Ammon's horn (tissue), 1 donor: ENCODE results near the gene MUCL3.
"Not testable (repeated sequence)": the region's sequence is repeated elsewhere in the genome, so short reads cannot be mapped to it uniquely, and the experiment has no call there.

Source experiments
- DNase-seq: peaks from one replicate; pipeline ENCODE4 v3.0.0-alpha.2; 2016; ENCODE audit warnings: low spot score

MUCL3 gene

DNA sequence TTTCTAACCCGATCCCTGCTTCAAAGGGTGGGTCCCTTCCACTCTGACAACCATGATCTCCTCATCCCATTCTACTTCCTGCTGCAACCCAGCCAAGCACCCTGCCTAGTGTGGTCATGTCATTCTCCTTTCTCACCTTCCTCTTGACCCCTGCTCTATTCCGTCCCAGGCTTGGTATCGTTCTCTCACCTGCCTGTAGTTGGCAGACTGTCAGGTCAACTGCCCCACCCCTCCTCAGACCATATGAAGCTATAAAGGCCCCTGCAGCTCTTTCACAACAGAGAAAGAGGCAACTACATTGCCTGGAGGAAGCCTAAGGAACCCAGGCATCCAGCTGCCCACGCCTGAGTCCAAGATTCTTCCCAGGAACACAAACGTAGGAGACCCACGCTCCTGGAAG is 42.7 kb downstream of the MUCL3 start, which contains the start of gene MUC21:
Gene MUC21, plus strand, starts transcription at position 280 of the 400 bp plus-strand sequence. CDS start 241 bp downstream, outside the sequence.
- DNase-seq: no peak

DNA sequence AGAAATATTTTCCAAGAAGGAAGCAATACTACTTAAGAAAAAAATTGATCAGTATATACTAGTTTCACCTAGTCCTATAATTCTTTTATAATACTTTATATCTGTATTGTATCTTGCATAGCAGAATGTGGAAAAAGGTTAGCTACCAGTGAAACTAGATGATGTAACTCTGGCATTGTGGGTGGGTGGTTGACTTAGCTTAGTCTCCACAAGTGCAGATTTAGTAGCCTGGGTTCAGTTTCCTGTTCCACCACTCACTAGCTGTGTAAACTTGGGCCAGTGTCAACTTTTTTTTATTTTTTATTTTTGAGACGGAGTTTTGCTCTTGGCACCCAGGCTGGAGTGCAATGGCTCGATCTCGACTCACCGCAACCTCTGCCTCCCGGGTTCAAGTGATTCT is 44.7 kb downstream of the MUCL3 start:
- no peak for DNase-seq

DNA sequence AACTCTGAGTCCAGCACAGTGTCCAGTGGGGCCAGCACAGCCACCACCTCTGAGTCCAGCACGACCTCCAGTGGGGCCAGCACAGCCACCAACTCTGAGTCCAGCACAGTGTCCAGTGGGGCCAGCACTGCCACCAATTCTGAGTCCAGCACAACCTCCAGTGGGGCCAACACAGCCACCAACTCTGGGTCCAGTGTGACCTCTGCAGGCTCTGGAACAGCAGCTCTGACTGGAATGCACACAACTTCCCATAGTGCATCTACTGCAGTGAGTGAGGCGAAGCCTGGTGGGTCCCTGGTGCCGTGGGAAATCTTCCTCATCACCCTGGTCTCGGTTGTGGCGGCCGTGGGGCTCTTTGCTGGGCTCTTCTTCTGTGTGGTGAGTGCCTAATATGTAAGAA is 46.5 kb downstream of the MUCL3 start:
- no peak for DNase-seq

DNA sequence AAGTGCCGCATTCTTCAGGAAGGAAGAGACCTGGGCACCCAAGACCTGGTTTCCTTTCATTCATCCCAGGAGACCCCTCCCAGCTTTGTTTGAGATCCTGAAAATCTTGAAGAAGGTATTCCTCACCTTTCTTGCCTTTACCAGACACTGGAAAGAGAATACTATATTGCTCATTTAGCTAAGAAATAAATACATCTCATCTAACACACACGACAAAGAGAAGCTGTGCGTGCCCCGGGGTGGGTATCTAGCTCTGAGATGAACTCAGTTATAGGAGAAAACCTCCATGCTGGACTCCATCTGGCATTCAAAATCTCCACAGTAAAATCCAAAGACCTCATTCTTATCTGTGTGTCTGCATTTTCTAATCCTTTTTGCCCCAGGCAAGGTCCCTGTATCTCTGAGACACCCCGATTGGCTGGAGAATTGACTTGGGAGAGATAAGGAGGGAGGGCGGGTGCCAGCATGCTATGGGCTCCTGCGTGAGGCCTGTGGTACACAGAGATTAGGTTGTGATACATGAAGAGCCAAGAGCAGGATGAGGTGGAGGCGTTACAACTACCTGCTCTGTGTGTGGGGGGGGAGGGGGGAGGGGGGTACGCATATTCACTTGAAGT is 47.5 kb downstream of the MUCL3 start:
- no peak for DNase-seq

DNA sequence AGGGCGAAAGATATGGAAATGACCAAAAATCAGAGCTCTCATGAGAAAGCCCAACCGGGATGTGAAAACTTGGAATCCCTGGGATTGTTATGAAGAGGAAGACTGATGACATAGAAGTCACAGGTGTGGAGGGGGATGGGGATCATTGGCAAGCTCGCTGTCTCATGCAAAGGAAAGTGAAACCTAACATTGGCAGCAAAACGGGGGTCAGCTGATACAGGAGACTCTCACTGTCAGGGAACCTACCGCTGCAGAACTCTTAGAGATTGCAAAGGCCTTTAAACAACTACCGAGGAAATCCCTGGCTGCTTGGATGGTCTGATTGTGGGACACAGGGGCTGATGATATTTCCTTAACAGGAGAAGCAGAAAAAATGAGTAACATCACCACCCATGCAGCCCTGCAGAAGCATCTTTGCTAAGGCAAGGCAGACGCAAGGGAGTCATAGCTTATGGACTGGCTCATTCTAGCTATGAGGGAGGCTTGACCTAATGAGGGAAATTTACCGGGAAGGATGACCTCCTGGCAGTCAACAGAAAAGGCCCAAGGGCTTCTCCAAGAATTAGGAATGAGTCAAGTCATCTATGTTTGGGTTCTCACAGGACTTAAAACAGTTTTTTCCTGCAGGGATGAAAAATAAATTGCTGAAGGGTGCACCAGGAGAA is 49.8 kb downstream of the MUCL3 start:
- no peak for DNase-seq

DNA sequence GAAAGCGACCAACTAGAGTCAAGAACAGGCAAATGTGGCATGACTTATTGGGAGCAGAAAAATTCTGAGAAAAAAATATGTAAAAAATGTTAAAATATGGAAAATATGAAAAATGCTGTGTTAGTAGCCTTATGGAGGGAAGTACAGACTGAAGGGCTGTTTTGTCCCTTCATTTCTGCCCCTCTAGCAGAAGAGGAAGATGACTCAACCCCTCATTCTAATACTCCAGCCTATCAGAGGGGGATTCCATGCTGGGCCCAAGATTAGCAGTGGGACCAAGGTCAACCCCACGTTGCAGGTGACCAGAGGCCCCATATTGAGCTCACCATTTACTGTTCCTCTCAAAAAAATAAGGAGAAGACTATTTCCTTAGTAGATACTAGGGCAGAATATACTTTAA is 51.1 kb downstream of the MUCL3 start:
- no peak for DNase-seq

DNA sequence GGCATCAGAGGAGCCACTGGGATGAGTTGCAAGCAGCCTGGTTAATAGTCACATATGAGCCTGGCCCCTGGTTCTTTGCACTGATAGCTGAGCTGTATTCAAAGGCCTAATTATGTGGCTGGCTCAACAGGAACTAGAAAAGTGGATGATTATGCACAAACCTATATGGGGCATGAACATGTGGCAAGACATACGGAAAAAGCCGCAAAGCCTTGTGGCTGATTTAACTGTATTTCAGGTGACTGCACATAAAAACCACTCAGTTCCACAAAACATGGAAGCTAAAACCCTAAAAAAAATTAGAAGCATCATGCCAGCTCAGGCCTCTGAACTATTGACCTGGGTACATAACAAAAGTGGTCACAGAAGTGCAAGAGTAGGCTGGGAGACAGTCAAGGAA is 56.5 kb downstream of the MUCL3 start:
- DNase-seq: no peak

DNA sequence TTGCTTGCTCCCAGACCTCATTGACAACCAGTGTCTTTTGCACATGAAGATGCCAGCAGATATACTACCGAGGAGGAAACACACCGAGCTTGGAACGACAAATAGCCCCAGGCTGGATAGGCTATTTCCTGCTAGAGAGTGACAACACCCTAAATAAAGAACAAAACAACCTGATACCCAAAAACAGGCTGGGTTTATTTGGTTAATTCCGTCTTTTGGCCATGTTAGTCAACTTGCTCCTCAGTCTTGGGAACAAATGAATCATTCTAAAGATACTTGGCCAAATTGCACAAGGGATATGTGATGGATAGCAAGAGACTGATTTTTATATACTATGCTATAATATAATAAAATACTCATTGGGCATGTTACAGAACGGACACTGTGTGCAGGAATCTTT is 58.0 kb downstream of the MUCL3 start:
- no peak for DNase-seq

DNA sequence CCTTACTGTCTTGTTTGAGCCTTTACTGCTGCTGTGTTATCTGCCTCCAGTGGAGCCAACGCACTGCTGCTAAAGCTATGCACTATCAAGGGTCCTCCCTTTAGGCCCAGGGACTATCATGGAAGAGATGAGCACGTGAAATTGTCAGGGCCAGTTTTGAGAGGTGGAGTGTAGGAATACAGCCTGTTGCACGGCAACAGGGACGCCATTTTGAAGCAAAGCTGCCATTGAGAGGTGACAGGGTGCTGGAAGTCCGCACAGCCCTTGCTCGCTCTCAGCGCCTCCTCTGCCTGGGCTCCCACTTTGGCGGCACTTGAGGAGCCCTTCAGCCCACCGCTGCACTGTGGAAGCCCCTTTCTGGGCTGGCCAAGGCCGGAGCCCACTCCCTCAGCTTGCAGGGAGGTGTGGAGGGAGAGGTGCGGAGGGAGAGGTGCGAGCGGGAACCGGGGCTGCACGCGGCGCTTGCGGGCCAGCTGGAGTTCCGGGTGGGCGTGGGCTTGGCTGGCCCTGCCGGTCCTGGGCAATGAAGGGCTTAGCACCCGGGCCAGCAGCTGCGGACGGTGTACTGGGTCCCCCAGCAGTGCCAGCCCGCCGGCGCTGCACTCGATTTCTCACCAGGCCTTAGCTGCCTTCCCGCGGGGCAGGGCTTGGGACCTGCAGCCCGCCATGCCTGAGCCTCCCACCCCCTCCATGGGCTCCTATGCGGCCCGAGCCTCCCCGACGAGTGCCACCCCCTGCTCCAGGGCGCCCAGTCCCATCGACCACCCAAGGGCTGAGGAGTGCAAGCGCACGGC is 59.5 kb downstream of the MUCL3 start:
- not testable (repeated sequence) for DNase-seq

DNA sequence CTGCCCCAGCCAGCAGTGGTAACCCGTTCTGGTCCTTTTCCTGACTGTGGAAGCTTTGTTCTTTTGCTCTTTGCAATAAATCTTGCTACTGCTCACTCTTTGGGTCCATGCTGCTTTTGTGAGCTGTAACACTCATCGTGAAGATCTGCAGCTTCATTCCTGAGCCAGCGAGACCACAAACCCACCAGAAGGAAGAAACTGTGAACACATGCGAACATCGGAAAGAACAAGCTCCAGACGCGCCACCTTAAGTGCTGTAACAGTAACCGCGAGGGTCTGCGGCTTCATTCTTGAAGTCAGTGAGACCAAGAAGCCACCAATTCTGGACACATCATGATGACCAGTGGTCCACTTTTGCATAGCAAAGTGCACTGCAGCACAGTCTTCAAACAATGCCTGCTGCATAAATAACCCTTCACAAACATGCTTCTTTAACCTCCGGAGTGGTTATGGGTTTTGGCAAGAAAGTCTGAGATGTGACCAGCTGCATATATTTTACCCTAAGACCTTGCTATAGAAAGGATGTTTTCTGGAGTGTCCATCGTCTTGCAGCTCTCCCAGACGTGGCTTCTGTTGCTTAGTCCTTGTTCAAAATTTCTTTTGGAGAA is 60.6 kb downstream of the MUCL3 start:
- no peak for DNase-seq

DNA sequence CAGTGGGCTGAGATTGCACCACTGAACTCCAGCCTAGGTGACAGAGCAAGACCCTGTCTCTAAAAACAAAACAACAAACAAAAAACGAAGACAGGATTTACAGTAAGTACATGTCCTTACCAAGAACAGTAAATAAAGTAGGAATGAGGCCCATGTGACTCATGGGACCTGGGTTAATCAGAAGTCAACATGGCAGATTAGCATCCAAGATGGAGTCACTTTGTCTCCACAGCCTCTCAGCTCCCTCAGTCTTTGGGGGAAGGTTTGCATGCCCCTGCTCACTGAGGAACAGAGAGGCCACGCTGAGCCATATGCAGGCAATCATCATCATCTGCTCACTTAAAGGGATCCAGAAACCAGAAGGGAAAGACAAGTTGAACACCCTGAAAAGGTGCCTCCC is 61.7 kb downstream of the MUCL3 start:
- no peak for DNase-seq
